Eye (tissue), 1 donor: ENCODE measurements around the gene EXOC6.

Source experiments
- DNase-seq: peaks from one replicate; pipeline ENCODE4 v3.0.0-alpha.2; 2015

Gene EXOC6

DNA sequence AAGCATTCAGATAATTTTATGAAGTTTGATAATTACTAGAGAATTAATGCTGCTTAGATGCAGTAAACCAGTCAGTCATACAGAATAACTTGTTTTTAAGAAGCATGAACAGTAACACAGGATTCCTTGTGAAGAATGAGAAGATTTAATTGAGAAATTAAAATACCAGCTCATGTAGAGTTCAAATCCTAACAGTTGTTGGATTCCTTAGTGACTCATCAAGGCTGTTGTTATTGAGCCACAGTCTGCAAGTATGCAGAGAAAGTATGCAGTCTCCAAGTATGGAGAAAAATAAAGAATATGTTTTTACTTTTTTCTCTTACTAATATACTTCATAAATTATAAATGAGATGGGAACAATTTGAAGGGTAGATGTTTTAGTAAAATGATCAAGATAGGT, 182.1 kb downstream of the EXOC6 start:
- no peak for DNase-seq

DNA sequence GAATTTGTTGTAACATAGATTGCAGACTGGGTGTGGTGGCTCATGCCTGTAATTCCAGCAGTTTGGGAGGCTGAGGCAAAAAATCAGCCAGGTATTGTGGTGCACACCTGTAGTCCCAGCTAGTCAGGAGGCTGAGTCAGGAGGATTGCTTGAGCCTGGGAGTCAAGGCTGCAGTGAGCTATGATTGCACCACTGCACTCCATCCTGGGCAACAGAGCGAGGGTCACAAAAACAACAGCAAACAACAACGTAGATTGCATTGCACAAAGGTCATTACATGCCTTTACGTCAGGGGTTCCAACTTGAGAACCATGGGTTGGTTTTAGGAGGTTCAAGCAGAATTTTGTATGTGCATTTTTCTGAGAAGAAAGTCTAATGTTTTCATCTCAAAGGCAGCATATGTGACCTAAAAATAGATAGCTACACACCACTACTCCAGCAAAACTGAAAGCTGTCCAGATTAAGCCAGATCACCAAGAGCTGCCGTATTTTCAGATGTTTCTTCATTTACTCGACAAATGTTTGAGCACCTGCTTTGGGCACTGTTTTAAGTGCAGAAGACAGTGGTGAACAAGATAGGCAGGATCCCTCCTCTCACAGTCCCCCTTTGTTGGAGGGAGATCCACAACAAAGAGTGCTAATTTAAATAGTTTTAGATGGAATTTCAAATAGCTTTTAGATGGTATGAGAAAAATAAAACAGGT, 183.9 kb downstream of the EXOC6 start:
- DNase-seq, result no peak

DNA sequence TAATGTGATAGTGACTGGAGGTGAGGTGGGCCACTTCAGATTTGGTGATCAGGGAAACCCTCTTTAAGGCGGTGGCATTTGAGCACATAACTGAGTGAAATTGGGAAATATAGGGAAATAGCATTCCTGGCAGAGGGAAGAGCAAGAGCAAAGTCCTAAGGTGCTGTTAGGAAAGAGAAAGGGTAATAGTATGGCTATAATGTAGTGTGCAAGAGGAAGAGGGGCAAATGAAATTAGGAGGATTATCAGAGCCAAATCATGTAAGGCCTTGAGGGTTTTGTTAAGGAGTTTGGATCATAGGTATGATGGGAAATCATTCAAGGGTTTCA, 184.5 kb downstream of the EXOC6 start:
- no peak for DNase-seq

DNA sequence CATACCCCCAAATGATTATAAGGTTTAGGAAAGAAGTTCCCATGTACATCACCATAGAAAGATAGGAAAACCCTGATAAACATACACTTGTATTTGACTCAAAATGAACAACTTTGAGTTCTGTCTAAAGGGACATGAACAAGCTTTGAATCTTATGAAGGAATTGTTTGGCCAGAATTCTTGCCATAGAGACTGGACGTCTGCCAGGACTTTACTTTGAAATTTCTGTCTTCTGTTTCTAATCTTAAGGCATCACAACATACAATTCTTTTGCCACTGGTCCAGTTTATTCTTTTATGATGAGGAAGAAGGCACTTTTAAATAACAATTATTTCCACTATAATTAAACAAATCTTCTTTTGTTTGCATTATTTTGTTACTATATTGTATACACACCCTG, 186.1 kb downstream of the EXOC6 start:
- no peak for DNase-seq

DNA sequence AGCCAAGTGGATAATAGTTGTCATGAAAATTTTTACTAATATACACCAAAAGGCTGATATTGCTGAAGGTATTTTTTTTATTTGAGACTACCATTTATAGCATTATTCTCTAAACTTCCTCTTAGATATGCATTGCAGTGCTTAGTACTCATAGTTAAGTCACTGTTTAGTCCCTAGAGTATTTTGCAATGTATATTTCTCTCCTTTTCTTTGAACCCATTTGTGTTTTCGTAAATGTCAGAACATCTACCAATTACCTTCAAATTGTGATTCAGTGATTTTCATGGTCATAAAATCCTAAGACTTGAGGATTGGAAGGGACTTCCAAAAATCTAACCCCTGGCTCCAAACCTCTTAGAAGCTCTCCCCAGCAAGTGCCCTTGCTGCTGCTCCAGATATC, 190.8 kb downstream of the EXOC6 start:
- DNase-seq, result no peak

DNA sequence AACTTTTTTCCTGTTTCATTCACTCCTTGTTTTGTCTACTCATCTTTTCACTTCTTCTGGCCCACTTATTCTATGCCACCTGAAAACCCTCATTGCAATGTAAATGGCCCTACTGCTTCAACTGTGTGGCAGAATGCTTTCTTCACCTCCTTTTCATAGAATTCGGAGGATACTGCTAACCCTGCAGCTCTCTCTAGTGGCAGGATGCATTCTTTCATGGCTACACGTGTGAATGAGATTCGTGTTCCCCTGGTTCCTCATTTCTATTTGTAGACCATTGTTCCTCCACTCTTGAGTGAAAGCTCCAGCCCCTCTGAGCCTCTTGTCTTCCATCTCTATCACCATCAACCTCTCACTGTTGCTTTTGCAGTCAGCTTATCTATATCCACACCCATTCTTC, 191.4 kb downstream of the EXOC6 start:
- no peak for DNase-seq

DNA sequence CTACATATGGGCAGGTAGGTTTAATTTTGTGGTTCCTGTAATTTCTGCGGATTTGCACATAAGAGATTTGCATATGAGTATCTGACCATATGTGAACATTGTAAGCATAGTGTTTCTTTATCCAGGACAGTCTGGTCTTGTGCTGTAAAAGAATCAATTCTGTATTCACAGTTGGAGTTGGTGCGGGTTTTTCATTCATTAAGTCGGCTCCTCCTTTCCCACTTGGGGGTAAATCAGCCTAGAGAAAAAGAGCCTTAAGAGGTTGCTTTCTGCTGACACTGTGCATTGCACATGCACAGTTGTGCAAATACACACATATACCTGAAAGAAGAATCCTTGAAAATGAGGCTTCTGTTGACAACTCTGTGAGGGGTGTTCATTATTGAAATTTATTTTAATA, 206.2 kb downstream of the EXOC6 start:
- DNase-seq, result no peak

DNA sequence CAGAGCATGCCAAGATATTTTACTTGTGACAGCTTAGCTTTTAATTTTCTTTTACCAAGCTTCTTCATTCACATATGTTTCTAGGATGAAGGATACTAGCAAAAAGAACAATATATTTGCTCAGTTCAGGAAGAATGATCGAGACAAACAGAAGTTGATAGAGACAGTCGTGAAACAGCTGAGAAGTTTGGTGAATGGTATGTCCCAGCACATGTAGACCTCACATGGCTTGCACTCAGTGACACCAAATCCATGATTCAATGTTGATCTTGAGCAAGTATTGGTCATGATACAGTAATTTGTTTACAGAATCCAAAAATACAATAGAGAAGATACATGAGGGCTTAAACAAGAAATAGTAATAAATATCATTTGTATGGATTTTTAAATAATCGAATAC, 209.8 kb downstream of the EXOC6 start:
- DNase-seq, result no peak

DNA sequence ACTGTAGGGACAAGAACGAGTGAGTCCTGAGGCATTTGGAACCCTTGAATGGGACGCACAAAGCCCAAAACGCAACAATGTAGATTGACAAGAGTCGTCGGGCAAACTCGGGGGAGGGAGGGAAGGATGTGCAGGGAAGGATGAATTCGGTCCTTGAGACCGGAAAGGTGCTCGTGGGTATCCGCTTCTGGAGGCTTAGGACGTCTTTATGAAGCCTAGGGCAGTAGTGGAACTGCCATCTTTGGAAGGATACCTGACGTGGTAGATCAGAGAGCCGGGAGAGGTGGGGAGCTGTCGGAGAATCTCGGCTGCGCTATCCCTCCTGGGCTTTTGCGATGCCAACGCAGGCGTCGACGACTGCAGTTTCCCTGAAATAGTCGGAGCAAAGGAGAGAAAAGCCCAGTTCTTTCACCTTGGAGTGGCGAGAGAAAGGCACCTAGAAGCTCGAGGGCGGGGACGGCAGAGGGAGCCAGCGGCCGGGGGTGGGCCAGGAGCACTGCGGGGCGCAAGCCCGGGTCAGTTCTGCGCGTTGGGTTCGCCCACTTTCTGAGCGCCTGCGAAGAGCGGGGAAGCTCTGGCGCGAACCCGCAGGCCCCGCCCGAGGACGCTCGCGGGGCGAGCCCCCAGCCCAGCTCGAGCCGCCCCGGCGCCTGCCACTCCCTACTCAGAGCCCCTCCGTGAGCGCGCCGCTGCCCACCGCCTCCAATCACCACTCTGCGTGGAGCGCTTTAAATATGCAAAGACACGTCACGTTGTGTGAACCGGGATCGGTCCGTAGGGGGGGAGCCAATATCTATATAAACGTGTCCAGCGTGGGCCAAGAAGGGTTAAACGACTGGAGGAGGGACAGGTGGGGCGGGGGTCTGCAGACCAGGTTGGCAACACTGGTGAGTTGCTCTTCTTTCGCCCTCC, 211.9 kb downstream of the EXOC6 start, which contains the start of gene CYP26C1:
Gene CYP26C1 (plus strand): TSS at position 824 of the 912 bp plus-strand sequence. CDS start 466 bp downstream, outside the sequence.
- no peak for DNase-seq

DNA sequence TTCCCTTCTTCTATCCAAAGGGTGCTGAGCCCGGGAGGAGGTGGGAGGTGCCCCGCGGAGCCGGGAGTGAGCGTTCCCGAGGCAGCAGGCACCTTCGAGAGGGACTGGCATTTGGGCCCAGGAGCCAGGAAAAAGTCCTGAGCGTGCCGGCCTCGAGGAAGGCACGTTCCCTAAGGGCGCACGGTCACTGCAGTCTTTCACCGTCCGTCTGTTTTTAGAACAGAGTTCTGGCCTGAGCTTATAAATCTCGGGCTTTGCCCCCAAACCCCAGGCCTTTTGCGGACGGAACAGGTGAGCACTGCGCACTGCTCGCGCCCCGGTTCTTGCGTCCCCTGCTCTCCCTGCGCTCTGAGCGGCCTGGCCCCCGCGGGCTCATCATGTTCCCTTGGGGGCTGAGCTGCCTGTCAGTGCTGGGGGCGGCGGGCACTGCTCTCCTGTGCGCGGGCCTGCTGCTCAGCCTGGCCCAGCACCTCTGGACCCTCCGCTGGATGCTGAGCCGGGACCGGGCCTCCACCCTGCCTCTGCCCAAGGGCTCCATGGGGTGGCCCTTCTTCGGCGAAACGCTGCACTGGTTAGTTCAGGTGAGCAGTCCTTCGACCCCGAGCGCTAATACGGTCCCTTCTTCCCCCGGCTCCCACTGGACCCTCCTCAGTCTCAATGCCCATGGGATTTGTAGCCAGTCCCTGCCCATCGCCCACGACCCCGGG, 212.7 kb downstream of the EXOC6 start:
- DNase-seq, result no peak

DNA sequence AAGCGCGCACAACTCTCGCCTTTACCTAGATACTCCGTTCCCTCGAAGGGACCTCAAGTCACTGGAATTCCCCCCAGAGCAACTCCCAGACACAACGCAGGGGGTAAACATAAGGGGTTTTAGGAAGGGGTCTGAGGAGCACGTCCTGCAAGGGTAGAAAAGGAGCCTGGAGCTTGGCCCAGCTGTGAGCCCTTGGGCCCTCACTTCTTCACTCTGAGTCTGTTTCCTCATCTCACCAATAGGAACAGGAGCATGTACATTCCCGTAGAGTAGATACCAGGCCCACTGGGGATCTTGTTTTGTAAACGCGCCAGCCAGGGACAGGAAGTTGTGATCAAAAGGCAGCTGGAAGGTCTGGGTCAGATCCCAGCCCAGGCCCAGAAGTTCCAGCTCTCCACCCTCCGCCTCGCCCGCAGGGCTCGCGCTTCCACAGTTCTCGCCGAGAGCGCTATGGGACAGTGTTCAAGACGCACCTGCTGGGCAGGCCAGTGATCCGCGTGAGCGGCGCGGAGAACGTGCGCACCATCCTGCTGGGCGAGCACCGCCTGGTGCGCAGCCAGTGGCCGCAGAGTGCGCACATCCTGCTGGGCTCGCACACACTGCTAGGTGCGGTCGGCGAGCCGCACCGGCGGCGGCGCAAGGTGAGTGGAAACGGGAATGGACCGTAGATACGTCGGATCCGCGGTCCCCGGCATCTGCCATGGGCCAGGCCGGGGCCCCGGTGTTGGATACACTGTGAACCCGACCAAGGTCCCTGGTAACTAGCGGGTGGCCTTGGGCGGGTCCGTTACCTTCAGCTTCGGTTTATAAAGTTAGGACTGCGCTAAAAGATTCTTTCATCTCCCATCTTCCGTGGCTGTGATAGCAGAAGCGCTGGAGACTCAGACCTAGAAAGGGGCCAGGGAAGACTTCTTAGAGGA, 213.5 kb downstream of the EXOC6 start:
- DNase-seq, result no peak

DNA sequence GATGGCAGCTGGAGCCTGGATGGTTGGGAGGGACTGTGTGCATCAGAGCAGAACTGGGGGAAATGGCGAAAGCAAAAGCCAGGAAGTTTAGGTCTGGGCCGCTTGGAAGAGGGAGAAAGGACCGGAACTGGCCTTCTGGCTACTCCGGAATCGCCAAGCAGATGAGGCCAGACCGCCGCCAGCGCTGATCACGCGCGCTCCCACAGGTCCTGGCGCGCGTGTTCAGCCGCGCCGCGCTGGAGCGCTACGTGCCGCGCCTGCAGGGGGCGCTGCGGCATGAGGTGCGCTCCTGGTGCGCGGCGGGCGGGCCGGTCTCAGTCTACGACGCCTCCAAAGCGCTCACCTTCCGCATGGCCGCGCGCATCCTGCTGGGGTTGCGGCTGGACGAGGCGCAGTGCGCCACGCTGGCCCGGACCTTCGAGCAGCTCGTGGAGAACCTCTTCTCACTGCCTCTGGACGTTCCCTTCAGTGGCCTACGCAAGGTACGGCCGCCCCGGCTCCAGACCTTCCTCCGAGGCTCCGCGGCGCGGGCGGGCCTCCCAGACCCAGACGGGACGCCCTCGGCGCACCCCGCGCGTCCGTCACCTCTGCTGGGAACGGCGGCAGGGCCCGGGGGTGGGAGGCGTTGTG, 214.3 kb downstream of the EXOC6 start:
- DNase-seq, result peak; percentile 79

DNA sequence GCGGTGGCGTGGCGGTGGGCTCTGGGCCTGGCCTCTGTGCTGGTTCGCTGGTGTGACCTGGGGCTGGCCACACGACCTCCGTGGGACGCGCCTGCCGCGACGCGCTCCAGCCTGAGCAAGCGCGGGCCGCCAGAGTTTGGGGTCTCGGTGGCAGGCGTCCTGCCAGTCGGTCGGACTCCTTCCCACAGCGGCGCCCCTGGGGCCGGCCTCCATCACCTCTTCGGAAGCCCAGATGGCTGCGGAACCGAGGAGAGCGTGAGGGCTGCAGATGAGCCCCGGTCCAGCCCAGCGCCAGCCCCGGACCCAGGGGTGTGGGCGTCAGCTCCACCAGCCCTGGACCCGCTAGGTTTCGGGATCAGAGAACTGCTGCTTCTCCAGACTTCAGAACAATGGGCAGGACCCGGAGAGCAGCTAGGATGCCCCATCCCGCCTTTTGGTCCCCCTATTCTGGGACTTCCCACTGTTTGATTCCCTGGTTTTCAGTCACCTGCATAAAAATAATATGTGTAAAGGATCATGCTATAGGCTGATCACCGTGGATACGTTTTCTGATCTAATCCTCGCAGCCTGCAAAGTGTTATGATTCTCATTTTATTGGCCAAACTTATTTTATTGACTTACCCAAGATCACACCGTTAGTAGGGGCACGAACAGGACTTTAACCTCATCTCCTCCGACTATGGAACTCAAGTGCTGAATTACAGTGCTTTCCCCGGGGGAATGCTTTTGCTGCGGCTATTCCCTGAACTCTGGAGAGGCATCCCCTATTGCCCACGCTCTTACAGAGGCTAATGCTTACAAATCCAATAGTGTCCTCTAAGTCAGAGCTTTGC, 215.0 kb downstream of the EXOC6 start:
- DNase-seq, result no peak

DNA sequence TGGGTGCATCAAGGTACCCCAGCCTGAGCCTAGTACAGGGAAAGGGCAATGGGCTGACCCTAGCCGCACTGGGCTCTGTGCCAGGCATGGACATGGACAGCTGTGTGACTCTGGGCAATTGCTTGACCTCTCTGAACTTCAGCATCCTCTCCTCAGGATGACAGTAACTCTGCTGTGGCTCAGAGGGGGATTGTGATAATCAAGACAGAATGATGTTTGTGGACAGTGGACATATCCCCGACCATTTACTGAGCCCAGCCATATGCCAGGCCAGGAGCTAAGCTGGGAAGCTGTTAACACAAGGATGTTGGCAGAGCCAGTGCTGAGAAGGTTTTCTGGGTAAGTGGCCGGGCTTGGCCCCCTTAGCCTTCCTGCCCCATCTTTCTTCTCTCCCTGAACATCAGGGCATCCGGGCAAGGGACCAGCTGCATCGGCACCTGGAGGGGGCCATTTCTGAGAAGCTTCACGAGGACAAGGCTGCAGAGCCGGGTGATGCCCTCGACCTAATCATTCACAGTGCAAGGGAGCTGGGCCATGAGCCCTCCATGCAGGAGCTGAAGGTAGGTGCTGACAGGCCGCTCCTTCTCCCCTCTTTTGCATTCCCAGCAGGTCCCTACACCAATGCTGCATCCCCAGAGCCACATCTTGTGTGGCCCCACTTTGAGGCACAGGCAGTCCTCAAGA, 215.8 kb downstream of the EXOC6 start:
- no peak for DNase-seq

DNA sequence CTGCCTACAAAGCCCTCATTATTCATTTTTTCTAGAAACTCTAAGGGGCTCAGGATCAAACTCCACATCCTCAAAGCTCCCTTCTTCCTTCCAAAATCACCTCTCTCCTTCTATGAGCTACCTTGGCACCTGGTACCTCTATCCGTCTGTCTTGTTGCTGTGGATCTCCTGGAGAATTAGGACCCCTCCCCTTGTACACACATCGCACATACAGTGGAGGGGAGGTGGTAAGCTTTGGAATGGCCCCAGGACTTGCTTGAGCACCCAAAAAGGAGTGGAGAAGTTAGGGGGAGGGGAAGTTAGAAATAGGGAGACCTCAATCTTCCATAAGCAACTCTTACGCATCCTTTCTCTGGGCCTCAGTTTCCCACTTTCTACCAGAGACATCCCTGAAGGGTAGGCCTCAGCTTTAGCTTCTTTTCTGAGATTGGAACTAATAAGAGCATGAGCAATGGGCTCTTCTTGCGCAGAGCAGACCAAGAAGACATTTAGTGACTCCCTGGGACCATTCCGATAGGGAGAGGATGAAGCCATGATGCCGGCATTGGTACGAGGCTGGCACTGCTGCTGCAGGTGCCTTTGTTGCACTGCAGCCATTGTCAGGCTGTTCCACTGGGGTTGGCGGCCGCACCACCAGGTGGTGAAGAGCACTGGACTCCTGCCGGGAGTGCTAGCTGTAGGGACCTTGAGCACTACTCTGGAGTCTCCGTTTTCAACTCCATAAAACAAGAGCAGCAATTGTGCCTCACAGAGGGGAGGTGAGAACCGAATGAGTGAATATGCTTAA, 216.7 kb downstream of the EXOC6 start:
- no peak for DNase-seq

DNA sequence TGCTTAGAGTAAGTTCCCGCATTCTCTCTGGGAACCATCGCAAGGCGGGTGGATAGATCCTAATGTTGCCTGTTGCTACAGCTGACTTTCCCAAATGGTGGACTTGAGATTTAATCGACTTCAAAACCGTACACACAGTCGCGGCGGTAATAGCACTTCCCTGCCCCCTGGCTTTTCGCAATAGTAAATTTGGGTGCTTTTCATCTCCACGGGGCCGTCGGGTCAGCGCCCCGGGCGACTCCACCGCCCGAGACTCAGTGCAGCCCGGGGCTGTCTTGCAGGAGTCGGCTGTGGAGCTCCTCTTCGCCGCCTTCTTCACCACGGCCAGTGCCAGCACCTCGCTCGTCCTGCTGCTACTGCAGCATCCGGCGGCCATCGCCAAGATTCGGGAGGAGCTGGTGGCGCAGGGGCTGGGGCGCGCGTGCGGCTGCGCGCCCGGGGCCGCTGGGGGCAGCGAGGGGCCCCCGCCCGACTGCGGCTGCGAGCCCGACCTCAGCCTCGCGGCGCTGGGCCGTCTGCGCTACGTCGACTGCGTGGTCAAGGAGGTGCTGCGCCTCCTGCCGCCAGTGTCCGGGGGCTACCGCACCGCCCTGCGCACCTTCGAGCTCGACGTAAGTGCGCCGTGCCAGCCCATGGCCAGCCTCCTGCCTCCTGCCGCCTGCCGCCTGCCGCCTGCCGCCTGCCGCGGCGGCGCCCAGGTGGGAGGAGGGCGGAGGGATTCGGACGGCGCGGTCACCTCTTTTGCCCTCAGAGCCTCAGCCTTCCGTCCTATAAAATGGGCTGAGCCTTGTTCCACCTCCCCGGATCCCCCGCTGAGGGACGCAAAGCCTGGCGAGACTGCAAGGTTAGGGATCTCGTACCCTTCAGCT, 217.6 kb downstream of the EXOC6 start:
- no peak for DNase-seq

DNA sequence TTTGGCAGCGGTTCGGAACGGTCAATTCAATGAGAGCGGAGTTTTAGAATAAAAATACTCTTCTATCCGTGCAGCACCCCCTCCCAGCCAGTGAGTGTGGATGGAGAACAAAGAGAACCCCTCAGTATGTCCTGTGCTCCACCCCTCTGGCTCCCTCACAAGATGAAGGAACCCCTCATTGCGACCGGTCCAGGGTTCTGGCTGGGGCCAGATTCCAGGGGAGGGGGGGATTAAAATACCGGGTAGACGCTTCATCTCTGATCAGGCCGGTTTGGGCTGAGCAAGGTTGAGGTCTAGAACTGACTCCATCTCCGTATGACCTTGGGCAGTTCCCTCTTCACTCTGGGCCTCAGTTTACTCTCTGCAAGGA, 218.2 kb downstream of the EXOC6 start:
- DNase-seq, result no peak
